GM12874 (cell line): ENCODE results near the gene CCNO.

ENCODE experiments used
- CTCF ChIP-seq: IDR thresholded peaks from 2 replicates; pipeline ENCODE4 v1.5.1; 2011; ENCODE audit warnings: low read depth, mild to moderate bottlenecking, control low read depth, low read length, moderate library complexity; ENCODE audit not compliant: insufficient read depth

The CCNO gene

GRCh38 chr5:55222092-55222984 is 11.1 kb downstream of the CCNO start:
- no peak for TF ChIP-seq CTCF

GRCh38 chr5:55220433-55221185 is 12.8 kb downstream of the CCNO start:
- no peak for TF ChIP-seq CTCF

- no peak for TF ChIP-seq CTCF
Measured at GRCh38 chr5:55219770-55220169, 13.6 kb downstream of the CCNO start.

- TF ChIP-seq CTCF = no peak
Measured at GRCh38 chr5:55218967-55219366, 14.4 kb downstream of the CCNO start.

GRCh38 chr5:55211184-55211874 is 22.1 kb downstream of the CCNO start:
- TF ChIP-seq CTCF = no peak

- no peak for TF ChIP-seq CTCF
Measured at GRCh38 chr5:55205001-55205400, 28.4 kb downstream of the CCNO start.

- no peak for TF ChIP-seq CTCF
Measured at GRCh38 chr5:55191165-55191564, 42.2 kb downstream of the CCNO start.
